ENCODE results near the gene SACS.
A peak's percentile ranks its signal among the peaks of the same experiment; 100 is the strongest.

The SACS gene

DNA sequence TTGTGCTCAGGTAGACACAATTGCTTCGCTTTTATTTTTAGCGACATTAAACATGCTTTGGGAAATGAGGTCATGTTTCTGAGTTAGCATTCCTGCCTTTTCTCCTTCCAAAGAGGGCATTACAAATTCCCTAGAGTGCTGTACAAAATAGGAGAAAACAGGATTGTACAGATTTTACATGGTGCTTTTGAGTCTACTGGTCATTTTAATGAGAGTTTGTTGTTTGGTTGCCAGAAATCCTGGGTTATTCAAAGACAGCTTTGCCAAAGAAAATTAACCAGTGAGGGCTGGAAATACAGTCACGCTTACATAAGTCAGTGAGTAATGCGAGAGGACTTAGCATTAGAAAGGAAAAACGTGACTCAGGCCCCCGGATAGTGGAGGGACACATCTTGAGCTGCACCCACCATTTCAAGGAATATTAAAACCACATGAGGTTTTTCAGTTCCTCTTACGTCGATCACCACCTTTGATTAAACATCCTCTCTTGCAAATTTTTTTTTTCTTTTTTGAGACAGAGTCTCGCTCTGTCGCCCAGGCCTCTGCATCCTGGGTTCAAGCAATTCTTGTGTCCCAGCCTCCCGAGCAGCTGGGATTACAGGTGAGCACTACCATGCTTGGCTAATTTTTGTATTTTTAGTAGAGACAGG, 55.4 kb downstream of the SACS start:
- H3K9me3 ChIP-seq (ENCODE audit: control insufficient read depth, insufficient read depth, low read length) = 0 out of 2 replicates have a peak, but pooled peaks cover 4% of the 10 kb centered on the region
- H3K9ac ChIP-seq (ENCODE audit: low read depth, low read length) = peak overlapping the region; percentile 35
- H3K36me3 ChIP-seq (ENCODE audit: insufficient read depth, low read length) = no peaks in the 10 kb centered on the region
- H3K4me1 ChIP-seq (ENCODE audit: insufficient read depth, low read length) = peaks cover 41% of the 10 kb centered on the region

DNA sequence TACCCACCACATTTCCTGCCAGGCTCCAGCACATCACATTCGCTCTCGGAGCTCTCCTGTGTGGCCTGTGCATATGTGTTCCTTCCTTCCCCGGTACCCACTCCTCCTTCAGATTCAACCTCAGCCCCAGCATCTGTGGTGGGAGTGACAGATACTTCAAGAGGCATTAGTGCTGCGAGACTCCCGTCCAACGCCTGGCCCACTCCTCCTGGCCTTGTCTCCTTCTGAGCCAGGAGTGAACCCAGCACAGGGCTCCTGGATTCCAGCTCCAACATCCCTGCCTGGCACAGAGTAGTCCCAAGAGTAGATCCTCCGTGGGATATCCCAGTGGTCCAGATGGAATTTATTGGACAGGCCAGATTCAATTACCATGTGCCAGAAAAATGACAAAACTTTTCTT, 55.9 kb downstream of the SACS start:
- H3K9me3 ChIP-seq (ENCODE audit: control insufficient read depth, insufficient read depth, low read length) = 0 out of 2 replicates have a peak, but pooled peaks cover 4% of the 10 kb centered on the region
- no peaks in the 10 kb centered on the region for H3K36me3 ChIP-seq (ENCODE audit: insufficient read depth, low read length)
- H3K4me1 ChIP-seq (ENCODE audit: insufficient read depth, low read length) = peaks cover 46% of the 10 kb centered on the region
- H3K9ac ChIP-seq (ENCODE audit: low read depth, low read length) = no peak overlapping the region

- Histone ChIP-seq H3K9me3 (ENCODE audit: control insufficient read depth, insufficient read depth, low read length) (0 out of 2 replicates have a peak, but pooled peaks cover 4% of the 10 kb centered on the region), H3K4me1 (ENCODE audit: insufficient read depth, low read length) (peaks cover 41% of the 10 kb centered on the region), H3K36me3 (ENCODE audit: insufficient read depth, low read length) (peaks cover 7% of the 10 kb centered on the region; the same call in 1 of the 2 replicates), H3K9ac (ENCODE audit: low read depth, low read length) (peak overlapping the region; percentile 88)
Observed at GRCh38 chr13:23375001-23375971, 58.2 kb downstream of the SACS start.

- Histone ChIP-seq H3K9me3 (ENCODE audit: control insufficient read depth, insufficient read depth, low read length) (0 out of 2 replicates have a peak, but pooled peaks cover 3% of the 10 kb centered on the region), H3K9ac (ENCODE audit: low read depth, low read length) (no peak overlapping the region), H3K36me3 (ENCODE audit: insufficient read depth, low read length) (peaks cover 7% of the 10 kb centered on the region), H3K4me1 (ENCODE audit: insufficient read depth, low read length) (peaks cover 12% of the 10 kb centered on the region)
Observed at GRCh38 chr13:23372264-23372906, 61.1 kb downstream of the SACS start.

DNA sequence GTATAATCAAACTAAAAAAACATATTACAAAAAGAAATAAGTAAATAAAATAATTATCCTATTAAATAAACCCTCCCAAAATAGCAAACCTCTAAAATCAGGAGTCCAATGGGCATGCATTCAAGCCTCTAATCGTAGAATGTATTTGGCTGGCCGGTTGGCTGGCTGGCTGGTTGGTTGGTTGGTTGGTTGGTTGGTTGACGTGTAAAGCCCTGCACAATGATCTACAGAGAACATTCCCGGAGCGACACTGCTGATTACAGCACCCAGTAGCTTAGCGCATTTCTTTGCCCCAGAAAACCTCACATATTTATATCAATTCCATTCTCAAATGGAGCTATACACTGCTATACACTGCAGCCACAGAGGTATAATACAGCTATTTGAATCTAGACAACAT, 65.6 kb downstream of the SACS start:
- peaks cover 21% of the 10 kb centered on the region for H3K36me3 ChIP-seq (ENCODE audit: insufficient read depth, low read length)
- 0 out of 2 replicates have a peak, but pooled peaks cover 2% of the 10 kb centered on the region for H3K4me1 ChIP-seq (ENCODE audit: insufficient read depth, low read length)
- no peaks in the 10 kb centered on the region for H3K9me3 ChIP-seq (ENCODE audit: control insufficient read depth, insufficient read depth, low read length)
- no peak overlapping the region for H3K9ac ChIP-seq (ENCODE audit: low read depth, low read length)

DNA sequence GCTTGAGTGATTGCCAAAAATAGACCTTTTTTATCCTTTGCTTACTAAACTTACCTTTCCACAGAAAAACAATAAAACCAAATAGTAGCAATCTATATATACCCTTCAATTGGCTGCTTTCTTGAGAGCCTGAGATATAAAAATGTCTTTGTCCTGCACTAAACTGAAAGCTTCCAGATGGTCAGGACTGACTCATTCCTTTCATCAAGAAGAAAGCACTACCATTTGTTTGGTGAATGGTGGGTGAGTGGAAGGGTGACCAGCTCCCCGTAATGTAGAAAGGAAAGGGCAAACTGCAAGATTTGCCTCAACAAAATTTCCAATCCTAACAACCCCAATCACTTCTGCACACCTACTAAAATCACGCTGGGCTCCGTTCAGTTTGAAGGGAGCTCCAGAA, 67.8 kb downstream of the SACS start:
- peaks cover 26% of the 10 kb centered on the region for H3K36me3 ChIP-seq (ENCODE audit: insufficient read depth, low read length)
- H3K9ac ChIP-seq (ENCODE audit: low read depth, low read length) = no peak overlapping the region
- H3K4me1 ChIP-seq (ENCODE audit: insufficient read depth, low read length) = no peaks in the 10 kb centered on the region
- H3K9me3 ChIP-seq (ENCODE audit: control insufficient read depth, insufficient read depth, low read length) = no peaks in the 10 kb centered on the region

DNA sequence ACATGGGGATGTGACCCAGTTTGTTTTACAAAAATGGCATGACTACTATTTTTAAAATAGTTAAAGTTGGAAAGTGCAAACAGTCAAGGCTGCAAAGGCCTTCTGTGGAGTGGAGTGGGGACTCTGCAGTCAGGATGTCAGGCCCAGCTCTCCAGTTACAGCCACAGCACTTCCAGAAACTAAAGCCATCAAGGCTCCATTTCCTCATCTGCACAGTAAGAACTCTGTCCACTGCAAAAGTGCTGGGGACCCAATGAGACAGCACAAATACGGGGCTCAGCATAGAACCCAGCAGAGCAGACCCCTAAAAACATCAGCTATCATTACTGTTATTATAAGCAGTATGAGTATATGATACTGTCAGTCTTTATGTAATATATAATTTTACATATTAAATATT, 73.6 kb downstream of the SACS start:
- H3K9ac ChIP-seq (ENCODE audit: low read depth, low read length) = no peak overlapping the region

GRCh38 chr13:23357349-23357748, 76.2 kb downstream of the SACS start:
- peaks cover 36% of the 10 kb centered on the region for H3K36me3 ChIP-seq (ENCODE audit: insufficient read depth, low read length)
- H3K9me3 ChIP-seq (ENCODE audit: control insufficient read depth, insufficient read depth, low read length) = no peaks in the 10 kb centered on the region
- no peak overlapping the region for H3K9ac ChIP-seq (ENCODE audit: low read depth, low read length)
- H3K4me1 ChIP-seq (ENCODE audit: insufficient read depth, low read length) = no peaks in the 10 kb centered on the region

More for the DNA sequence above, 73.6 kb downstream of the SACS start:
- Histone ChIP-seq H3K4me1 (ENCODE audit: insufficient read depth, low read length) (no peaks in the 10 kb centered on the region), H3K36me3 (ENCODE audit: insufficient read depth, low read length) (peaks cover 30% of the 10 kb centered on the region), H3K9me3 (ENCODE audit: control insufficient read depth, insufficient read depth, low read length) (no peaks in the 10 kb centered on the region)

DNA sequence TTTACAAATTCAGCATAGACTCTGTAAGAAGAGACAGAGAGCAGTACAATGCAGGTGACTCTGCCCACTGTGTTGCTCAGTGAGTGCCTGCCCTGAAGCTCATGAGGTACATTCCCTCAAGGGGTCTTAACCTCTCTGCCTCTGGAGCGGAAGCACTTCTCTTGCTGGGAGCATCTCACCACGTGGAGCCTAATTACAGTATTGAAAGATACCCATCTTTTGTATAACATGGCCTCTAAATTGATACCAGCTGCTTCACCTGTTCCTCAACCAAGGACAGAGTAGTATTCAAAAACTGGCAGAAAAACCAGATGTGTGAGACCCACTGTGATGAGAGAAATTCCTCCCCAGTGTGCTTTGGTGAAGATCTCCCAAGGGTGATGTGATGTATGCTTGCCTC, 77.1 kb downstream of the SACS start:
- peaks cover 33% of the 10 kb centered on the region for H3K36me3 ChIP-seq (ENCODE audit: insufficient read depth, low read length)
- no peaks in the 10 kb centered on the region for H3K4me1 ChIP-seq (ENCODE audit: insufficient read depth, low read length)
- no peak overlapping the region for H3K9ac ChIP-seq (ENCODE audit: low read depth, low read length)
- H3K9me3 ChIP-seq (ENCODE audit: control insufficient read depth, insufficient read depth, low read length) = no peaks in the 10 kb centered on the region

DNA sequence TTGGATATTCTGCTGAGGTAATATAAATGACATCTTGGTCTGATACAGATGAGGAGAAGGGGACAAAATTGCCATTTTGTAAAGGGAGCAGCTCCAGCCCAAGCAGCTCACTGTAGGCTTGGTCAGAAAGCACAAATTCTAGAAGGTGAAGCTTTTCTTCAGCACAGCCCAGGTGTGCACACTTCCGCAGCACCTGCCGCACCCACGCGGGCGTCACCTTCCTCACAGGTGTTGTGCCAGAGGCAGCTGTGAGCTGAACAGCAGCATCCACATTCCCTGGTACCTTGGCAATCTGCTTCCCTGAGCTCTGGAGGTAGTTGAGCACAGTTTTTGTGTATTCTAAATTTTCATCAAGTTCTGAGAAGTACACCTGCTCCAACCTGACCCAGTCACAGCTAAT, 79.0 kb downstream of the SACS start:
- H3K9ac ChIP-seq (ENCODE audit: low read depth, low read length) = no peak overlapping the region
- peaks cover 36% of the 10 kb centered on the region for H3K36me3 ChIP-seq (ENCODE audit: insufficient read depth, low read length)
- H3K9me3 ChIP-seq (ENCODE audit: control insufficient read depth, insufficient read depth, low read length) = no peaks in the 10 kb centered on the region
- no peaks in the 10 kb centered on the region for H3K4me1 ChIP-seq (ENCODE audit: insufficient read depth, low read length)

- Histone ChIP-seq H3K9ac (ENCODE audit: low read depth, low read length) (no peak overlapping the region), H3K36me3 (ENCODE audit: insufficient read depth, low read length) (peaks cover 37% of the 10 kb centered on the region), H3K9me3 (ENCODE audit: control insufficient read depth, insufficient read depth, low read length) (no peaks in the 10 kb centered on the region), H3K4me1 (ENCODE audit: insufficient read depth, low read length) (no peaks in the 10 kb centered on the region)
Observed at GRCh38 chr13:23352161-23352560, 81.3 kb downstream of the SACS start.

DNA sequence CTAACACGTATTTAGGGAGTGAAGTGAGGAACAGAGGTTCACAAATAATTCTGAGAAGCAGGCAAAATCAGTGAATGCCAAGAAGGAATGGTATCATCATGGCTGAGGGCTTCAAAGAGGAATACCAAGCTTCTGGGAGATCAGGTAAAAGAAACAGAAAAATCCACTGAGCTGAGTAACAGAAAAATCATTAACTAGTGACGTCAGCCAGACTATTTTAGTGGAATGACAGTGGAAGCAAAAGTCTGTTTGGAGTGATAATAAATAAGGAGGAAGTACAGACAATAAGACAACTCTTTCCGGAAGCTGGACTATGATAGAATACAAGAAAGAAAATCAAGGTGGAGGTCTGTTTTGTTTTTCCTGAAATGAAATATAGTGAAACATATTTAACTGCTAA, 83.5 kb downstream of the SACS start:
- Histone ChIP-seq H3K9me3 (ENCODE audit: control insufficient read depth, insufficient read depth, low read length) (no peaks in the 10 kb centered on the region), H3K9ac (ENCODE audit: low read depth, low read length) (no peak overlapping the region), H3K4me1 (ENCODE audit: insufficient read depth, low read length) (no peaks in the 10 kb centered on the region), H3K36me3 (ENCODE audit: insufficient read depth, low read length) (peaks cover 29% of the 10 kb centered on the region)

GRCh38 chr13:23349161-23349897, 84.2 kb downstream of the SACS start:
- H3K4me1 ChIP-seq (ENCODE audit: insufficient read depth, low read length) = no peaks in the 10 kb centered on the region
- H3K9me3 ChIP-seq (ENCODE audit: control insufficient read depth, insufficient read depth, low read length) = no peaks in the 10 kb centered on the region
- H3K9ac ChIP-seq (ENCODE audit: low read depth, low read length) = no peak overlapping the region
- H3K36me3 ChIP-seq (ENCODE audit: insufficient read depth, low read length) = peaks cover 28% of the 10 kb centered on the region

Measured in ES-I3 (cell line).